ENCODE data around the gene SLX4.

The SLX4 gene

DNA sequence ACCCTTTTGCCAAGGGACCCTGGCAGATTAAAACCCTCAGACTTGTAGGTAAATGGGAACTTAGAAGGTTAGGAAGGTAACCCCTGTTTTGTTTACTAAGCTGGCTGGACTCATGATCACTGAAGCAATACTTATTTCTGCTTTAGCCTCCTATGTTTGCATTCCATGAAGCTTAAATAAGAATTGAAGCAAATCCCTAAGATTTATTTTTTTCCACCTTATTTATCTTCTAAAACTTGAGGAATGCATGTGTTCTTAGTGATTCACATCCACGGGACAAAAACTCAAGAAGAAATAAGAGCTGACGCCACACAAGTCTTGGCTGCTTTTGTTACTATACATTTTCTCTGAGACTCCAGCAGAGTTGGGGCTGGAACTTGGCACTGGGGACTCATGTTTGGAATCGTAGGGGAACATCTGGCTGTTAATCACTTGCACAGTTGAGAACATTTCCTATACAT, 75.1 kb downstream of the SLX4 start:
- H3K4me3 ChIP-seq (ENCODE audit: low read depth, low read length): no peak overlapping the region
- TF ChIP-seq, protein P1, sequence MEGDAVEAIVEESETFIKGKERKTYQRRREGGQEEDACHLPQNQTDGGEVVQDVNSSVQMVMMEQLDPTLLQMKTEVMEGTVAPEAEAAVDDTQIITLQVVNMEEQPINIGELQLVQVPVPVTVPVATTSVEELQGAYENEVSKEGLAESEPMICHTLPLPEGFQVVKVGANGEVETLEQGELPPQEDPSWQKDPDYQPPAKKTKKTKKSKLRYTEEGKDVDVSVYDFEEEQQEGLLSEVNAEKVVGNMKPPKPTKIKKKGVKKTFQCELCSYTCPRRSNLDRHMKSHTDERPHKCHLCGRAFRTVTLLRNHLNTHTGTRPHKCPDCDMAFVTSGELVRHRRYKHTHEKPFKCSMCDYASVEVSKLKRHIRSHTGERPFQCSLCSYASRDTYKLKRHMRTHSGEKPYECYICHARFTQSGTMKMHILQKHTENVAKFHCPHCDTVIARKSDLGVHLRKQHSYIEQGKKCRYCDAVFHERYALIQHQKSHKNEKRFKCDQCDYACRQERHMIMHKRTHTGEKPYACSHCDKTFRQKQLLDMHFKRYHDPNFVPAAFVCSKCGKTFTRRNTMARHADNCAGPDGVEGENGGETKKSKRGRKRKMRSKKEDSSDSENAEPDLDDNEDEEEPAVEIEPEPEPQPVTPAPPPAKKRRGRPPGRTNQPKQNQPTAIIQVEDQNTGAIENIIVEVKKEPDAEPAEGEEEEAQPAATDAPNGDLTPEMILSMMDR (IDR thresholded peaks at IDR 0.05; ENCODE audit: low read depth, low read length): no peak
- in situ Hi-C loops (cut with HindIII; ENCODE audit: low sequenced_read_pairs): no loop called here
- DNase-seq (ENCODE audit: low read depth, low spot score): peak; percentile 76

DNA sequence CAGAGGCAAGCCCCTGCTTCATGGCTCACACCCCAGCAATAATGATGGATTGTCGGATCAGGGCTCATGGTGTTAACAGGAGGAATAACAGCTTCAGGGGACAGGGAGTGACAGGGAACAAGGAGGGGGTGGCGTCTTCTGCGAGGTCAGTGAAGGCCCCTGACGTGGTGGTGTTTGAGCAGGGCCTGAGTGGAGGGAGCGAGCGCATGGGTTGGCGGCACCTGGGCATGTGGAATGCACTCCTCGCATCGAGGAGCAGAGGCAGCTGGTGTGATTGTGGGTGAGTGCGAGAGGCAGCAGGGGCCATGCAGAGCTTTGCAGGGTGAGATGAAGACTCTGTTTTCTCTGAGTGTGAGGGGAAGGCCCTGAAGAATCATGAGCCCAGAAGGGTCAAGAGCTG, 77.3 kb downstream of the SLX4 start:
- no peak for DNase-seq (ENCODE audit: low read depth, low spot score)
- TF ChIP-seq, protein P1 (IDR thresholded peaks at IDR 0.05; ENCODE audit: low read depth, low read length): no peak
- in situ Hi-C loops (cut with HindIII; ENCODE audit: low sequenced_read_pairs): no loop called here
- H3K4me3 ChIP-seq (ENCODE audit: low read depth, low read length): no peak overlapping the region

DNA sequence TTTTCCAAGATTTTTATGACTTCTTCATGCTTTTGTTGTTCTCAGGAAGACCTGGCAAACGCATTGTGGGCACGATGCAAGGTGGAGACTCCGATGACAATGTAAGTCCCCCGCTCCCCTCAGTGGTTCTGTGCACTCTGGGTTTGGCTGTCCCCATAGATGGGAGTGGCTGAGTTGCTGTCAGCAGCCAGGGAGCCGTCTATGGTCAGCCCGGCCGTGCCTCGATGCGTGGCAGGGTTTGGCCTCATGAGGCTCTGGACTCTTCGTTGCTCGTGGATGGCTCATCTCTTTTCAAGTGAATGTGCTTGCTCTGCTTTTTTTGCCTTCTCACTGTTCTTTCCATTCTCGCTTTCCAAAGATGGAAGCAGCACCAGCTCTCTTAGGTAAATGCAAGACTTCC, 78.7 kb downstream of the SLX4 start:
- in situ Hi-C loops (cut with HindIII; ENCODE audit: low sequenced_read_pairs): no loop called here
- DNase-seq (ENCODE audit: low read depth, low spot score): no peak
- TF ChIP-seq, protein P1 (IDR thresholded peaks at IDR 0.05; ENCODE audit: low read depth, low read length): no peak
- no peak overlapping the region for H3K4me3 ChIP-seq (ENCODE audit: low read depth, low read length)

All from astrocyte of the spinal cord (primary cell).